IPS-15b (cell line): ENCODE results near the gene CTTN.

Experiments used
- H3K27me3 ChIP-seq: one replicate; pipeline ENCODE4 v1.6.1; 2013; ENCODE audit warnings: low read length; ENCODE audit not compliant: control insufficient read depth, insufficient read depth
- H3K36me3 ChIP-seq: one replicate; pipeline ENCODE4 v1.6.1; 2013; ENCODE audit warnings: low read length; ENCODE audit not compliant: control insufficient read depth, insufficient read depth
- H3K4me1 ChIP-seq: one replicate; pipeline ENCODE4 v1.6.1; 2013; ENCODE audit warnings: mild to moderate bottlenecking, low read length; ENCODE audit not compliant: control insufficient read depth, insufficient read depth
- H3K4me3 ChIP-seq: one replicate; pipeline ENCODE4 v1.5.1; 2013; ENCODE audit warnings: low read depth, low read length
- H3K9ac ChIP-seq: one replicate; pipeline ENCODE4 v1.6.1; 2013; ENCODE audit warnings: low read depth, mild to moderate bottlenecking, low read length
- H3K9me3 ChIP-seq: one replicate; pipeline ENCODE4 v1.6.1; 2013; ENCODE audit warnings: mild to moderate bottlenecking, low read length; ENCODE audit not compliant: control insufficient read depth, insufficient read depth

Gene CTTN

GRCh38 chr11:70411713-70412452 lies 13.6 kb downstream of the CTTN start:
- Histone ChIP-seq H3K4me1 (no peaks in the 10 kb centered on the region), H3K9ac (no peak overlapping the region), H3K27me3 (no peaks in the 10 kb centered on the region), H3K9me3 (no peaks in the 10 kb centered on the region), H3K4me3 (no peak overlapping the region), H3K36me3 (peaks cover 84% of the 10 kb centered on the region)

DNA sequence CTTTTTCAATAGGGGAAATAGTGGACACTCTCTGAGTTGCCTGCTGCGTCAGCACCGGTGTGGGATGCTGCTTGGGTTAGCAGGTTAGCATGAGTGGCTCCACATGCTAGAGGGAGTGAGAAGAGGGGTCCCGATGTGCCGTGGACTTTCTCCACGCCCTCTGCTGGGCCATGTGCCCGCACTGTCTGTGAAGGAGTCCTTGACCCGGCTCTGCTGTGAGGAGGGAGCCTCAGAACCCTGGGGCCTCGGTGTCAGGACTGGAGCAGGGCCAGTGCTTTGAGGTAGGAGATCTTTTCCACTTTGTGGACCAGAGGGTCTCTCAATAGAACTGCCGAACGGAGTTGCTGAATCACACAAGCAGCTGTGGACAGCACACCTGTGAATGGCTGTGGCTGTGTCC lies 14.8 kb downstream of the CTTN start:
- Histone ChIP-seq H3K4me3 (no peak overlapping the region), H3K27me3 (no peaks in the 10 kb centered on the region), H3K9ac (no peak overlapping the region), H3K4me1 (no peaks in the 10 kb centered on the region), H3K36me3 (peaks cover 84% of the 10 kb centered on the region), H3K9me3 (no peaks in the 10 kb centered on the region)

GRCh38 chr11:70414341-70415100 lies 16.2 kb downstream of the CTTN start:
- Histone ChIP-seq H3K4me1 (no peaks in the 10 kb centered on the region), H3K9me3 (no peaks in the 10 kb centered on the region), H3K36me3 (peaks cover 88% of the 10 kb centered on the region), H3K9ac (no peak overlapping the region), H3K4me3 (no peak overlapping the region), H3K27me3 (no peaks in the 10 kb centered on the region)

- H3K27me3 ChIP-seq = no peaks in the 10 kb centered on the region
- no peak overlapping the region for H3K9ac ChIP-seq
- no peaks in the 10 kb centered on the region for H3K4me1 ChIP-seq
- peaks cover 89% of the 10 kb centered on the region for H3K36me3 ChIP-seq
- H3K9me3 ChIP-seq = no peaks in the 10 kb centered on the region
- H3K4me3 ChIP-seq = no peak overlapping the region
These were observed 16.9 kb downstream of the CTTN start for GRCh38 chr11:70415191-70415590.

- peaks cover 86% of the 10 kb centered on the region for H3K36me3 ChIP-seq
- no peak overlapping the region for H3K4me3 ChIP-seq
- H3K27me3 ChIP-seq = no peaks in the 10 kb centered on the region
- H3K9me3 ChIP-seq = no peaks in the 10 kb centered on the region
- no peak overlapping the region for H3K9ac ChIP-seq
- H3K4me1 ChIP-seq = no peaks in the 10 kb centered on the region
These were observed 17.5 kb downstream of the CTTN start for GRCh38 chr11:70415642-70416395.

GRCh38 chr11:70416881-70417280 lies 18.6 kb downstream of the CTTN start:
- Histone ChIP-seq H3K4me1 (no peaks in the 10 kb centered on the region), H3K9me3 (no peaks in the 10 kb centered on the region), H3K9ac (no peak overlapping the region), H3K27me3 (no peaks in the 10 kb centered on the region), H3K4me3 (no peak overlapping the region), H3K36me3 (peaks cover 87% of the 10 kb centered on the region)

- Histone ChIP-seq H3K36me3 (peaks cover 85% of the 10 kb centered on the region), H3K4me1 (no peaks in the 10 kb centered on the region), H3K9ac (no peak overlapping the region), H3K9me3 (no peaks in the 10 kb centered on the region), H3K4me3 (no peak overlapping the region), H3K27me3 (no peaks in the 10 kb centered on the region)
These were observed 19.8 kb downstream of the CTTN start for GRCh38 chr11:70418130-70418529.

GRCh38 chr11:70419307-70420007 lies 21.1 kb downstream of the CTTN start:
- Histone ChIP-seq H3K36me3 (peaks cover 85% of the 10 kb centered on the region), H3K4me3 (no peak overlapping the region), H3K27me3 (no peaks in the 10 kb centered on the region), H3K4me1 (no peaks in the 10 kb centered on the region), H3K9ac (no peak overlapping the region), H3K9me3 (no peaks in the 10 kb centered on the region)

GRCh38 chr11:70420008-70420464 lies 21.7 kb downstream of the CTTN start:
- H3K36me3 ChIP-seq = peaks cover 85% of the 10 kb centered on the region
- H3K27me3 ChIP-seq = no peaks in the 10 kb centered on the region
- no peaks in the 10 kb centered on the region for H3K9me3 ChIP-seq
- H3K4me1 ChIP-seq = peaks cover 2% of the 10 kb centered on the region
- H3K4me3 ChIP-seq = no peak overlapping the region
- H3K9ac ChIP-seq = no peak overlapping the region

DNA sequence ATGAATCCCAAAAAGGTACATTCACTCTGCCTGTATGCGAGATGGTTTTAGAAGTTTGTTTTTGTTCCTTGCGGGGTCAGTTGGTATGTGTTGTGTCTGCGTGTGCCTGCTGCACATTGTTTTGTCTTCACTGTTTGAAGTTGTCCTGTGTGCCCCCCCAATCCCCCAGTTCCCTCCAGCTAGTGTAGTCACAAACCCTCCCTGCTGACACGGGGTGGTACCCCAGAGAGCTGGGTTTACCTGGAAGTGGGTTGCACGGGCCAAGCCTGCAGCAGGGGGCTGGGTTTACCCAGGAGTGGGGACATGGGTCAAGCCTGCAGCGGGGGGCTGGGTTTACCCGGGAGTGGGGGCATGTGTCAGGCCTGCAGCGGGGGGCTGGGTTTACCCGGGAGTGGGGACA lies 22.2 kb downstream of the CTTN start:
- Histone ChIP-seq H3K4me1 (peaks cover 2% of the 10 kb centered on the region), H3K36me3 (peaks cover 85% of the 10 kb centered on the region), H3K9me3 (no peaks in the 10 kb centered on the region), H3K27me3 (no peaks in the 10 kb centered on the region), H3K4me3 (no peak overlapping the region), H3K9ac (no peak overlapping the region)

DNA sequence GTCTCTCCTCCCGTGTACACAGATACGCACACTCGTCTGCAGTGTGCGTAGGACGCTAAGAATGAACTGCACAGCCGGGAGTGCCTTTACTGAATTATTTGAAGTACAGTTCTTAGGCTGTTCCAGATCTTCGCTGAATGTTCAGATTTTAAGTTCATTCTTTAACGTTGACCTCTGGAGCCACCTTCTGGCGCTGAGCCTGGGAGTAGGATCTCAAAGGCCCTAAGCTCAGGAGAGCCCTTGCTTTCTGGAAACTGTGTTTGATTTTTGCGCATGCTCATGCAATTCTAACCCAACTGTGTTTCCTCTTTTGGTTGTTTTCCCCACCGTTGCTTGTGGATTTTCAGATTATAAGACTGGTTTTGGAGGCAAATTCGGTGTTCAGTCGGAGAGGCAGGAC lies 22.8 kb downstream of the CTTN start:
- H3K36me3 ChIP-seq = peaks cover 83% of the 10 kb centered on the region
- H3K4me1 ChIP-seq = peaks cover 2% of the 10 kb centered on the region
- H3K4me3 ChIP-seq = no peak overlapping the region
- H3K9ac ChIP-seq = no peak overlapping the region
- no peaks in the 10 kb centered on the region for H3K27me3 ChIP-seq
- no peaks in the 10 kb centered on the region for H3K9me3 ChIP-seq
